ENCODE results near the gene BAHD1.

Gene BAHD1

DNA sequence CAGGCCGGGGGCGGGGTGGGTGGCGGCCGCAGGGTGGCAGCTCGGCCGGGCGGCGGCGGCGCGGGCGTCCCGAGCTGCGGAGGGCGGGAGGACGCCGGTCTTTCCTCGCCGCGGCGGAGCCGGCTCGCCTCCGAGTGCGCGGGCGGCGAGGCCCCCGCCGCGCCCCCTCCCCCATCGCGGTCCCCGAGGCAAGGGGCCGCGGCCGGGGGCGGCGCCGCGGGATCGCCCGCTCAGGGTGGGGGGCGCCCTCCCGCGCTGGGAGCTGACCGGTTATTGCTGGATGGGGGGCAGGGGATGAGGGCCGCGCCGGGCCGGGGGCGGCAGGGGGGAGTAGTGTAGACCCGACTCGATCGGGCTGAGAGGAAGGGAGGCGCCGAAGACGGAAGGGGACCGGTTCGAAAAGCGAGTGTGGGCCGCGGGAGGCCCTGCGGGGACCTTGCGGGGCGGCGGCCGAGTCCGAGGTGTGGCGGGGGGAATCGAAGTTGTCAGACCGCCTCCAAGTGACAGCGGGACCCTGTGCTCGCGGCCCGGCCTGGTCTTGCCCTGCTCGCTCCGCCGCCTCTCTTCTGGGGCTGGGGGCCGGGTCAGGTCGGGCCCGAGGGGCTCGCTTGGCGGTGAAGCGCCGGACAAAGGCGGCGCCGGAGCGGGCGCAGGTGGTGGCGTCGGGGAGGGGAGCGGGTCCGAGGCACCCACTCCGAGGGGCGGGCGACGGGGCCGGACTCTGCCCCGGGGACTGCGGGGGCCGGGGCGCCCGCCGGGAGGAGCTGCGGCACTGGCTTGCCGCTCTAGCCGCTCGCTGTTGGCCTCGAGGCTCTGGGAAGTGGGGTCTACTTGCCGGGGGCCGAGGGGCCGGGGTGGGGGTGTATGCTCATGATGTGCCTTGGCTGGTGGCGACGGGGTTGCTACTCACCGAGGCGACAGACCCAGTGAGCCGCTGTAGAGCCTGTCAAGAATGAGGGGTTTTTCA, 1.1 kb downstream of the BAHD1 start:
- 0 out of 3 replicates have a peak, but pooled peaks have one; percentile 5 for ATAC-seq
- no peak for TF ChIP-seq ZNF565 (CRISPR knock-in tag; conservative IDR thresholded peaks at IDR 0.05; ENCODE audit: low read depth)
- TF ChIP-seq RARB (CRISPR knock-in tag; IDR thresholded peaks at IDR 0.05): no peak
- no peak for TF ChIP-seq SNAI2 (CRISPR knock-in tag; IDR thresholded peaks at IDR 0.05)
- TF ChIP-seq, protein P1, sequence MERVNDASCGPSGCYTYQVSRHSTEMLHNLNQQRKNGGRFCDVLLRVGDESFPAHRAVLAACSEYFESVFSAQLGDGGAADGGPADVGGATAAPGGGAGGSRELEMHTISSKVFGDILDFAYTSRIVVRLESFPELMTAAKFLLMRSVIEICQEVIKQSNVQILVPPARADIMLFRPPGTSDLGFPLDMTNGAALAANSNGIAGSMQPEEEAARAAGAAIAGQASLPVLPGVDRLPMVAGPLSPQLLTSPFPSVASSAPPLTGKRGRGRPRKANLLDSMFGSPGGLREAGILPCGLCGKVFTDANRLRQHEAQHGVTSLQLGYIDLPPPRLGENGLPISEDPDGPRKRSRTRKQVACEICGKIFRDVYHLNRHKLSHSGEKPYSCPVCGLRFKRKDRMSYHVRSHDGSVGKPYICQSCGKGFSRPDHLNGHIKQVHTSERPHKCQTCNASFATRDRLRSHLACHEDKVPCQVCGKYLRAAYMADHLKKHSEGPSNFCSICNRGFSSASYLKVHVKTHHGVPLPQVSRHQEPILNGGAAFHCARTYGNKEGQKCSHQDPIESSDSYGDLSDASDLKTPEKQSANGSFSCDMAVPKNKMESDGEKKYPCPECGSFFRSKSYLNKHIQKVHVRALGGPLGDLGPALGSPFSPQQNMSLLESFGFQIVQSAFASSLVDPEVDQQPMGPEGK (CRISPR knock-in tag; IDR thresholded peaks at IDR 0.05; ENCODE audit: borderline replicate concordance): no peak
- TF ChIP-seq ZC3H10 (CRISPR knock-in tag; IDR thresholded peaks at IDR 0.05): no peak
- no peak for TF ChIP-seq OSR1 (CRISPR knock-in tag; IDR thresholded peaks at IDR 0.05)
- TF ChIP-seq TCF4 (CRISPR knock-in tag; IDR thresholded peaks at IDR 0.05; ENCODE audit: borderline replicate concordance): no peak
- TF ChIP-seq CSRNP3 (CRISPR knock-in tag; IDR thresholded peaks at IDR 0.05): no peak
- no peak for TF ChIP-seq ISL1 (CRISPR knock-in tag; IDR thresholded peaks at IDR 0.05)
- no peak for TF ChIP-seq POU6F1 (CRISPR knock-in tag; IDR thresholded peaks at IDR 0.05; ENCODE audit: borderline replicate concordance, low read depth)
- no peak for TF ChIP-seq PPARA (CRISPR knock-in tag; IDR thresholded peaks at IDR 0.05; ENCODE audit: borderline replicate concordance)
- TF ChIP-seq BACH2 (CRISPR knock-in tag; IDR thresholded peaks at IDR 0.05; ENCODE audit: borderline replicate concordance): no peak
- TF ChIP-seq CSDC2 (CRISPR knock-in tag; IDR thresholded peaks at IDR 0.05): no peak

DNA sequence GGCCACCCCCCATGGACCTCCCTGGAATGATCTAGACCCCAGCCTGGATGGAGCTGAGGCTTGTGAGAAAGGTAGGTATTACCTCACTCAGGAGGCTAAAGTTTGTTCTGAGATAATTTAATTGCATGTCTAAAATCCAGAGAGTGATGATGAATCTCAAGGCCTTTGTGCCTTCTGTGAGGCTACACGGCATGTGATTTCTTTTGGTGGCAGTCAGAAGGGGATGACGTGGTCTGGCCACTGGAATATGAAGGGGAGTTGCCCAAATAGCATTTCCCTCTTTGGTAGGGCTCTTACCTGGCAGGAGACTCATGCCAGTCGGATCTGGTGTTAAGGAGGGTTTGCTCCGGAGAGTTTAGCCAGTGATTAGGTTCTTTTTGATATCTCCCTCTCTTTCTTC, 2.5 kb downstream of the BAHD1 start:
- ATAC-seq: no peak
- TF ChIP-seq ZNF8 (CRISPR knock-in tag; IDR thresholded peaks at IDR 0.05): no peak

DNA sequence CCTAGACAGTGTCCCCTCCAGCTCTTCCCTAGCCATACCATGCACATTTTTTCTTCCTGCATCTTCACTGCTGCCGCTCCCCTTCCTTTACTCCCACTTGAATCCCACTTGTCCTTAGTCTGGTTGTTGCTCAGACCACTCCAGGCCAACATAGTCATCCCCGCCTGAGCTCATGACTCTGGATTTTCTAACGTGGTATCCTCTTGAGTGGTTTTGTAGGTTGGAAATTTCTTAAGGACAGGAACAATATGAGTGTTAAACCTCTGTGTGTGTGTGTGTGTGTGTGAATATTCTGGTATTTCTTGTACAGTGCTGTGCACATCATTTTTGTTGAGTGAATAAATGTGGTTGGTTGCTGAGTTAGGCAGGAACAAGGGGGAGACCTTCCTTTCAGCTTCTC, 3.1 kb downstream of the BAHD1 start:
- ATAC-seq: no peak

DNA sequence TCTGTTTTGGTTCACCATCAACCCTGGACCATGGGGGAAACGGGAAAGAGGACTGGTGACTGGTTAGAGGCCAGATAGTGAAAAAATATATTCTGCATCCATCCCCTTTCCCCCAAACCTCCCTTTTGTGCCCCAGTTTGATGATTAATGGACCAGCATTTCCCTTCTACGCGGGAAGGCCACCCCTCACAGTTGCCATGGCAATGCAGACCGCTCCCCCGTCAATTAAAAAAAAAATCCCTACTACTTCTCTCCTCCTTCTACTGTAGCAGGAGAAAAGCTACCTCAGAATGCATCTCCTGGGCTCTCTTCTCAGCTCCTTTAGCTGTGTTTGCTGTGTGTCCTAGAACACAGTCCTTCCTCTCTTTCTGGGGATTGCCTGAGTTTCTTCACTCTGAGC, 4.0 kb downstream of the BAHD1 start:
- TF ChIP-seq ARNTL (CRISPR knock-in tag; IDR thresholded peaks at IDR 0.05; ENCODE audit: borderline replicate concordance, low read depth) (no peak), TCF4 (CRISPR knock-in tag; IDR thresholded peaks at IDR 0.05; ENCODE audit: borderline replicate concordance) (no peak)
- no peak for ATAC-seq

More for the DNA sequence above, 3.1 kb downstream of the BAHD1 start:
- no peak for TF ChIP-seq POU6F1 (CRISPR knock-in tag; IDR thresholded peaks at IDR 0.05; ENCODE audit: borderline replicate concordance, low read depth)

DNA sequence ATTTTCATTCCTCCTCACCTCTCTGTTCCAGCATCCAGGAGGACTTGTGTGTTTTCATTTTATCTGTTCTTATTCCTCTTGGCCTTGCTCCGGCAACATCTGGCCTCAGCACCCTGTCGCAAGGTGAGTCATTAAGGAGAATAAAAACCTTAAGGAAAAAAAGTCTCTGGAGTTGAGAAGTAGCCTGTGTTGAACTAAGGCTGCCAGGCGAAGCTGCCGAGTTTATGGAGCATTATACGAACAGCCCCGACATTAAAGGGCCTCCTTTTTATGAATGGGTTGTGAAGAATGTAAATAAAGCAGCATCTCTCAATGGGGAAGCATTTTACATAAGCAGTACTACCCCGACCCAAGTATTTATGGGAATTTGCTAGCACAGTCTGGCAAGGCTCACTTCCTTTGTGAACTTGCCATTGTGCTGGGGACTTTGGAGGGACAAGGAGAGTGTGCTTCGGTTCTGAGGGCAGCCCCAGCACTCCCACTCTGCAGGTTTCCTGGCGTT, 4.7 kb downstream of the BAHD1 start:
- no peak for TF ChIP-seq ZNF565 (CRISPR knock-in tag; conservative IDR thresholded peaks at IDR 0.05; ENCODE audit: low read depth)
- TF ChIP-seq, protein P1 (CRISPR knock-in tag; IDR thresholded peaks at IDR 0.05; ENCODE audit: borderline replicate concordance): no peak
- no peak for TF ChIP-seq OSR1 (CRISPR knock-in tag; IDR thresholded peaks at IDR 0.05)
- TF ChIP-seq, protein P2, sequence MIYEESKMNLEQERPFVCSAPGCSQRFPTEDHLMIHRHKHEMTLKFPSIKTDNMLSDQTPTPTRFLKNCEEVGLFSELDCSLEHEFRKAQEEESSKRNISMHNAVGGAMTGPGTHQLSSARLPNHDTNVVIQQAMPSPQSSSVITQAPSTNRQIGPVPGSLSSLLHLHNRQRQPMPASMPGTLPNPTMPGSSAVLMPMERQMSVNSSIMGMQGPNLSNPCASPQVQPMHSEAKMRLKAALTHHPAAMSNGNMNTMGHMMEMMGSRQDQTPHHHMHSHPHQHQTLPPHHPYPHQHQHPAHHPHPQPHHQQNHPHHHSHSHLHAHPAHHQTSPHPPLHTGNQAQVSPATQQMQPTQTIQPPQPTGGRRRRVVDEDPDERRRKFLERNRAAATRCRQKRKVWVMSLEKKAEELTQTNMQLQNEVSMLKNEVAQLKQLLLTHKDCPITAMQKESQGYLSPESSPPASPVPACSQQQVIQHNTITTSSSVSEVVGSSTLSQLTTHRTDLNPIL (CRISPR knock-in tag; IDR thresholded peaks at IDR 0.05; ENCODE audit: low read depth): no peak
- TF ChIP-seq ZNF8 (CRISPR knock-in tag; IDR thresholded peaks at IDR 0.05): no peak
- no peak for ATAC-seq

Measured in SK-N-SH treated with all-trans-retinoic acid at 6 μM for 48 hours (cell line).